HEK293 (cell line): ENCODE measurements around the gene ODF2.

Experiments
- CTCF ChIA-PET: fragments of 350-600 bp; formaldehyde crosslinking; extraction: SDS; loops from one replicate; lab custom pipeline; 2021; ENCODE audit warnings: antibody characterized with exemption; lab: Yijun Ruan, JAX
- POLR2A ChIA-PET: fragments of 300-600 bp; formaldehyde crosslinking; extraction: SDS; loops from one replicate; lab custom pipeline; 2020; ENCODE audit warnings: antibody characterized with exemption, inconsistent platforms; lab: Yijun Ruan, JAX
- H3K27ac ChIP-seq: fragments of 200-500 bp; sonication (Bioruptor generic); 2 replicates; pipeline ENCODE4 v1.5.1; 2014; ENCODE audit warnings: low read depth, low read length, control low read depth, inconsistent platforms; ENCODE audit errors: extremely low read depth
- H3K36me3 ChIP-seq, 2 experiments: fragments of 200-500 bp in 1 of 2; sonication (Bioruptor generic) in 1 of 2; 1 replicate in 1 of 2; 2 replicates in 1 of 2; pipeline ENCODE4 v1.5.1; 2014 to 2017; ENCODE audit warnings: inconsistent platforms in 2 of 2, low read length in 2 of 2; ENCODE audit not compliant: control insufficient read depth in 2 of 2, insufficient read depth in 1 of 2
- H3K4me1 ChIP-seq: fragments of 200-500 bp; sonication (Bioruptor generic); 2 replicates; pipeline ENCODE4 v1.5.1; 2014; ENCODE audit warnings: mild to moderate bottlenecking, low read length, inconsistent platforms; ENCODE audit not compliant: control insufficient read depth, insufficient read depth
- H3K4me3 ChIP-seq: 2 replicates; pipeline ENCODE4 v1.5.1; 2011; ENCODE audit warnings: low read depth, mild to moderate bottlenecking, control low read depth, low read length, moderate library complexity
- H3K9me3 ChIP-seq: fragments of 200-500 bp; sonication (Bioruptor generic); 2 replicates; pipeline ENCODE4 v1.5.1; 2014; ENCODE audit warnings: low read depth, low read length, inconsistent platforms; ENCODE audit not compliant: control insufficient read depth, insufficient read depth
- GLI4 ChIP-seq: fragments of 450-650 bp; formaldehyde crosslinking; IDR thresholded peaks from 2 replicates; pipeline ENCODE4 v1.5.1; 2016; ENCODE audit warnings: missing biosample characterization, missing genetic modification characterization
- HIC1 ChIP-seq: fragments of 450-650 bp; formaldehyde crosslinking; IDR thresholded peaks from 2 replicates; pipeline ENCODE4 v1.5.1; 2016; ENCODE audit warnings: missing biosample characterization, missing genetic modification characterization
- MZF1 ChIP-seq: fragments of 450-650 bp; formaldehyde crosslinking; IDR thresholded peaks from 2 replicates; pipeline ENCODE4 v1.5.1; 2017; ENCODE audit warnings: missing biosample characterization, missing genetic modification characterization, borderline replicate concordance
- PRDM10 ChIP-seq: fragments of 450-650 bp; formaldehyde crosslinking; IDR thresholded peaks from 2 replicates; pipeline ENCODE4 v1.5.1; 2016; ENCODE audit warnings: missing biosample characterization, missing genetic modification characterization
- PRDM6 ChIP-seq: fragments of 450-650 bp; formaldehyde crosslinking; IDR thresholded peaks from 2 replicates; pipeline ENCODE4 v1.5.1; 2017; ENCODE audit warnings: missing biosample characterization, missing genetic modification characterization
- SP3 ChIP-seq: fragments of 450-650 bp; formaldehyde crosslinking; IDR thresholded peaks from 2 replicates; pipeline ENCODE4 v1.5.1; 2016; ENCODE audit warnings: missing biosample characterization, missing genetic modification characterization
- ZBTB10 ChIP-seq: fragments of 450-650 bp; formaldehyde crosslinking; IDR thresholded peaks from 2 replicates; pipeline ENCODE4 v1.5.1; 2016; ENCODE audit warnings: missing biosample characterization, missing genetic modification characterization
- ZBTB17 ChIP-seq: fragments of 450-650 bp; formaldehyde crosslinking; IDR thresholded peaks from 2 replicates; pipeline ENCODE4 v1.5.1; 2016; ENCODE audit warnings: missing biosample characterization, missing genetic modification characterization
- ZFP69B ChIP-seq: fragments of 450-650 bp; formaldehyde crosslinking; IDR thresholded peaks from 2 replicates; pipeline ENCODE4 v1.5.1; 2016; ENCODE audit warnings: missing biosample characterization, missing genetic modification characterization
- ZNF138 ChIP-seq: fragments of 450-650 bp; formaldehyde crosslinking; IDR thresholded peaks from 2 replicates; pipeline ENCODE4 v1.5.1; 2016; ENCODE audit warnings: missing biosample characterization, missing genetic modification characterization, borderline replicate concordance
- ZNF155 ChIP-seq: fragments of 450-650 bp; formaldehyde crosslinking; IDR thresholded peaks from 2 replicates; pipeline ENCODE4 v1.5.1; 2016; ENCODE audit warnings: missing biosample characterization, missing genetic modification characterization
- ZNF404 ChIP-seq: fragments of 450-650 bp; formaldehyde crosslinking; IDR thresholded peaks from 2 replicates; pipeline ENCODE4 v1.5.1; 2017; ENCODE audit warnings: missing biosample characterization, missing genetic modification characterization
- ZNF664 ChIP-seq: fragments of 450-650 bp; formaldehyde crosslinking; IDR thresholded peaks from 2 replicates; pipeline ENCODE4 v1.5.1; 2016; ENCODE audit warnings: missing biosample characterization, missing genetic modification characterization
- ZNF791 ChIP-seq: fragments of 450-650 bp; formaldehyde crosslinking; IDR thresholded peaks from 2 replicates; pipeline ENCODE4 v1.5.1; 2016; ENCODE audit warnings: missing biosample characterization, missing genetic modification characterization
- ZNF837 ChIP-seq: fragments of 450-650 bp; formaldehyde crosslinking; IDR thresholded peaks from 2 replicates; pipeline ENCODE4 v1.5.1; 2016; ENCODE audit warnings: missing biosample characterization, missing genetic modification characterization
- ZSCAN16 ChIP-seq: fragments of 450-650 bp; formaldehyde crosslinking; IDR thresholded peaks from 2 replicates; pipeline ENCODE4 v1.5.1; 2016; ENCODE audit warnings: missing biosample characterization, missing genetic modification characterization

ODF2 gene

GRCh38 chr9:128512820-128513219 is 57.0 kb downstream of the ODF2 start:
- ChIA-PET POLR2A (interaction anchor here (0.5 to 0.7 kb wide), 2 partner anchors 8 to 12 kb away, joined by 4 read pairs; partner anchors contain the start of gene GLE1), CTCF (no interaction called here)
- no peak for TF ChIP-seq ZFP69B (tag by site-specific recombination)
- no peak for TF ChIP-seq ZSCAN16 (tag by site-specific recombination)
- no peak for TF ChIP-seq HIC1 (tag by site-specific recombination)
- no peak for TF ChIP-seq PRDM6 (tag by site-specific recombination)
- no peak for TF ChIP-seq ZNF404 (tag by site-specific recombination)
- TF ChIP-seq GLI4 (tag by site-specific recombination): no peak
- no peak for TF ChIP-seq ZNF155 (tag by site-specific recombination)
- TF ChIP-seq ZNF664: no peak
- TF ChIP-seq ZBTB17: no peak
- TF ChIP-seq SP3 (tag by site-specific recombination): no peak
- H3K4me1 ChIP-seq: no peaks in the 10 kb centered on the region
- H3K4me3 ChIP-seq: no peak overlapping the region
- H3K27ac ChIP-seq: no peak overlapping the region
- peaks cover 28 to 80% of the 10 kb centered on the region in 2 experiments; a peak in 2 of 3 replicates for H3K36me3 ChIP-seq
- no peaks in the 10 kb centered on the region for H3K9me3 ChIP-seq

GRCh38 chr9:128521956-128522355 is 66.2 kb downstream of the ODF2 start:
- no peaks in the 10 kb centered on the region for H3K4me1 ChIP-seq
- POLR2A ChIA-PET: interaction anchor here (1.0 kb wide), 1 partner anchor 30 kb away, joined by 4 read pairs; the partner anchor contains the start of gene SPTAN1
- H3K27ac ChIP-seq: no peak overlapping the region
- no peak overlapping the region for H3K4me3 ChIP-seq
- H3K36me3 ChIP-seq: peaks cover 25 to 78% of the 10 kb centered on the region in 2 experiments
- H3K9me3 ChIP-seq: no peaks in the 10 kb centered on the region
- no peak for TF ChIP-seq ZNF837 (tag by site-specific recombination)
- TF ChIP-seq PRDM10 (tag by site-specific recombination): no peak
- TF ChIP-seq ZNF138 (tag by site-specific recombination): no peak
- no peak for TF ChIP-seq ZNF791 (tag by site-specific recombination)
- no peak for TF ChIP-seq ZBTB10
- no peak for TF ChIP-seq MZF1 (tag by site-specific recombination)
- CTCF ChIA-PET: no interaction called here
